Type B pancreatic cell (in vitro differentiated cells): ENCODE data around the gene NPAS3. TPM values are rescaled to one million over a fixed set of nuclear protein-coding genes. Genes with fewer than 3 reads are reported as not detected.

Experiments
- DNase-seq: peaks from one replicate; pipeline ENCODE4 v3.0.0; 2021; ENCODE audit warnings: mixed read lengths; ENCODE audit not compliant: unreplicated experiment; ENCODE audit errors: extremely low spot score
- H3K27ac Mint-ChIP-seq: 2 replicates; pipeline ENCODE4 v1.8.0; 2021; ENCODE audit warnings: mild to moderate bottlenecking, mixed read lengths
- H3K27me3 Mint-ChIP-seq: 2 replicates; pipeline ENCODE4 v1.8.0; 2021; ENCODE audit warnings: mixed read lengths
- H3K36me3 Mint-ChIP-seq: 2 replicates; pipeline ENCODE4 v1.8.0; 2021; ENCODE audit warnings: mixed read lengths
- H3K4me1 Mint-ChIP-seq: one replicate; pipeline ENCODE4 v1.8.0; 2021; ENCODE audit warnings: mixed read lengths; ENCODE audit not compliant: unreplicated experiment
- H3K4me3 Mint-ChIP-seq: 2 replicates; pipeline ENCODE4 v1.8.0; 2021; ENCODE audit warnings: mild to moderate bottlenecking, mixed read lengths
- H3K9me3 Mint-ChIP-seq: 2 replicates; pipeline ENCODE4 v1.8.0; 2021; ENCODE audit warnings: mixed read lengths
- CTCF ChIP-seq: fragments of 200-600 bp; sonication (generic); conservative IDR thresholded peaks from 2 replicates; pipeline ENCODE4 v1.5.0; 2021; ENCODE audit warnings: antibody characterized with exemption, mild to moderate bottlenecking
- total RNA-seq: library from RNA; stranded (reverse); gene quantifications from 2 replicates; pipeline ENCODE4 v1.2.1, GENCODE V29; 2021; ENCODE audit warnings: low replicate concordance

The NPAS3 gene
- total RNA-seq, 1 donor from 2014 or later = 8.7 TPM

- H3K4me1 Mint-ChIP-seq = no peaks in the 10 kb centered on the region
- no peak overlapping the region for H3K27ac Mint-ChIP-seq
- no peaks in the 10 kb centered on the region for H3K9me3 Mint-ChIP-seq
- no peak overlapping the region for H3K4me3 Mint-ChIP-seq
- H3K36me3 Mint-ChIP-seq = no peaks in the 10 kb centered on the region
- peaks cover 12% of the 10 kb centered on the region for H3K27me3 Mint-ChIP-seq
- TF ChIP-seq CTCF = no peak
- no peak for DNase-seq
Observed at GRCh38 chr14:33596211-33597080, 657.8 kb downstream of the NPAS3 start.

- DNase-seq = no peak
- TF ChIP-seq CTCF = no peak
- Mint-ChIP-seq H3K36me3 (no peaks in the 10 kb centered on the region), H3K27me3 (peaks cover 9% of the 10 kb centered on the region), H3K27ac (no peak overlapping the region), H3K9me3 (no peaks in the 10 kb centered on the region), H3K4me3 (no peak overlapping the region), H3K4me1 (no peaks in the 10 kb centered on the region)
Observed at GRCh38 chr14:33598582-33598981, 659.9 kb downstream of the NPAS3 start.

- DNase-seq = no peak
- no peak overlapping the region for H3K4me3 Mint-ChIP-seq
- TF ChIP-seq CTCF = no peak
- peaks cover 12% of the 10 kb centered on the region for H3K27me3 Mint-ChIP-seq
- H3K36me3 Mint-ChIP-seq = no peaks in the 10 kb centered on the region
- no peak overlapping the region for H3K27ac Mint-ChIP-seq
- H3K9me3 Mint-ChIP-seq = no peaks in the 10 kb centered on the region
- H3K4me1 Mint-ChIP-seq = no peaks in the 10 kb centered on the region
Observed at GRCh38 chr14:33602396-33602795, 663.7 kb downstream of the NPAS3 start.

GRCh38 chr14:33606591-33606990, 667.9 kb downstream of the NPAS3 start:
- Mint-ChIP-seq H3K36me3 (no peaks in the 10 kb centered on the region), H3K27ac (no peak overlapping the region), H3K4me3 (no peak overlapping the region), H3K4me1 (no peaks in the 10 kb centered on the region), H3K9me3 (no peaks in the 10 kb centered on the region), H3K27me3 (peaks cover 25% of the 10 kb centered on the region)
- no peak for TF ChIP-seq CTCF
- DNase-seq = no peak

- TF ChIP-seq CTCF = no peak
- no peak overlapping the region for H3K27ac Mint-ChIP-seq
- H3K36me3 Mint-ChIP-seq = no peaks in the 10 kb centered on the region
- H3K9me3 Mint-ChIP-seq = no peaks in the 10 kb centered on the region
- H3K27me3 Mint-ChIP-seq = peaks cover 42% of the 10 kb centered on the region
- no peak for DNase-seq
- H3K4me3 Mint-ChIP-seq = no peak overlapping the region
- no peaks in the 10 kb centered on the region for H3K4me1 Mint-ChIP-seq
Observed at GRCh38 chr14:33609582-33609981, 670.9 kb downstream of the NPAS3 start.
